ENCODE measurements around the gene NISCH. TPM values are rescaled to one million over a fixed set of nuclear protein-coding genes. Genes with fewer than 3 reads are reported as not detected.

NISCH gene
- polyA plus RNA-seq, 1 donor (not counting 4 experiments of a cell fraction or from before 2014, with no cell fraction given) = 48.1 TPM

GRCh38 chr3:52532517-52532837, 77.1 kb downstream of the NISCH start:
- Histone ChIP-seq H3K27me3 (ENCODE audit: control insufficient read depth, extremely low read depth, insufficient read depth, low read length) (no peaks in the 10 kb centered on the region), H3K36me3 (ENCODE audit: control insufficient read depth in 2 of 2, extremely low read depth in 1 of 2, insufficient read depth in 2 of 2, low read length in 2 of 2) (peaks cover 5 to 15% of the 10 kb centered on the region in 2 experiments), H3K9me3 (ENCODE audit: control insufficient read depth, low read depth, low read length) (no peaks in the 10 kb centered on the region), H3K27ac (ENCODE audit: control insufficient read depth, insufficient read depth, low read length) (no peak overlapping the region), H3K9ac (ENCODE audit: control insufficient read depth, extremely low read depth, insufficient read depth, low read length) (peak overlapping the region; percentile 65), H4K20me1 (ENCODE audit: control insufficient read depth, extremely low read depth, insufficient read depth, low read length) (no peaks in the 10 kb centered on the region), H3K4me2 (ENCODE audit: control insufficient read depth, extremely low read depth, insufficient read depth, low read depth, low read length) (peak overlapping the region; percentile 80), H2AFZ (ENCODE audit: control insufficient read depth, low read length) (no peak overlapping the region), H3K4me1 (ENCODE audit: control insufficient read depth, extremely low read depth, insufficient read depth, low read length) (peaks cover 29% of the 10 kb centered on the region), H3K79me2 (ENCODE audit: control insufficient read depth, insufficient read depth, low read length) (peaks cover 20% of the 10 kb centered on the region), H3K4me3 (ENCODE audit: control insufficient read depth in 2 of 3, extremely low read depth in 1 of 3, insufficient read depth in 2 of 3, low read depth in 1 of 3, low read length in 3 of 3) (peak overlapping the region; percentile 58 to 65 (median 63)), H3K9me1 (ENCODE audit: control insufficient read depth, extremely low read depth, insufficient read depth, low read length) (no peaks in the 10 kb centered on the region)
- dilution Hi-C loops (cut with MboI; ENCODE audit: extremely low pct_ligation_motif_present, low sequenced_read_pairs) = no loop called here
- FAIRE-seq = no peak
- DNase-seq (ENCODE audit: low read depth, low spot score) = no peak
- TF ChIP-seq CTCF (optimal IDR thresholded peaks at IDR 0.05 in 1 of 3, IDR thresholded peaks at IDR 0.05 in 1 of 3, conservative IDR thresholded peaks at IDR 0.05 in 1 of 3; ENCODE audit: extremely low read depth in 1 of 3, insufficient read depth in 2 of 3, low read length in 3 of 3) = no peak
- no peak for TF ChIP-seq EZH2 (IDR thresholded peaks at IDR 0.05; ENCODE audit: low read length)

- Histone ChIP-seq H3K36me3 (ENCODE audit: control insufficient read depth in 2 of 2, extremely low read depth in 1 of 2, insufficient read depth in 2 of 2, low read length in 2 of 2) (peaks cover 2 to 10% of the 10 kb centered on the region in 2 experiments), H3K4me2 (ENCODE audit: control insufficient read depth, extremely low read depth, insufficient read depth, low read depth, low read length) (peak overlapping the region; percentile 80), H3K27ac (ENCODE audit: control insufficient read depth, insufficient read depth, low read length) (no peak overlapping the region), H4K20me1 (ENCODE audit: control insufficient read depth, extremely low read depth, insufficient read depth, low read length) (peaks cover 3% of the 10 kb centered on the region), H3K4me3 (ENCODE audit: control insufficient read depth in 2 of 3, extremely low read depth in 1 of 3, insufficient read depth in 2 of 3, low read depth in 1 of 3, low read length in 3 of 3) (peak overlapping the region; percentile 58 to 65 (median 63)), H3K79me2 (ENCODE audit: control insufficient read depth, insufficient read depth, low read length) (peaks cover 26% of the 10 kb centered on the region), H3K4me1 (ENCODE audit: control insufficient read depth, extremely low read depth, insufficient read depth, low read length) (peaks cover 34% of the 10 kb centered on the region), H3K27me3 (ENCODE audit: control insufficient read depth, extremely low read depth, insufficient read depth, low read length) (no peaks in the 10 kb centered on the region), H3K9me3 (ENCODE audit: control insufficient read depth, low read depth, low read length) (no peaks in the 10 kb centered on the region), H3K9ac (ENCODE audit: control insufficient read depth, extremely low read depth, insufficient read depth, low read length) (peak overlapping the region; percentile 65), H2AFZ (ENCODE audit: control insufficient read depth, low read length) (no peak overlapping the region), H3K9me1 (ENCODE audit: control insufficient read depth, extremely low read depth, insufficient read depth, low read length) (peaks cover 2% of the 10 kb centered on the region)
- FAIRE-seq (no peak), DNase-seq (ENCODE audit: low read depth, low spot score) (no peak)
- no peak for TF ChIP-seq CTCF (optimal IDR thresholded peaks at IDR 0.05 in 1 of 3, IDR thresholded peaks at IDR 0.05 in 1 of 3, conservative IDR thresholded peaks at IDR 0.05 in 1 of 3; ENCODE audit: extremely low read depth in 1 of 3, insufficient read depth in 2 of 3, low read length in 3 of 3)
- no peak for TF ChIP-seq EZH2 (IDR thresholded peaks at IDR 0.05; ENCODE audit: low read length)
- dilution Hi-C loops (cut with MboI; ENCODE audit: extremely low pct_ligation_motif_present, low sequenced_read_pairs) = no loop called here
Observed at GRCh38 chr3:52532838-52533622, 77.6 kb downstream of the NISCH start.
